Bronchial epithelial cell (primary cell): ENCODE measurements around the gene OPA1. TPM values are rescaled to one million over a fixed set of nuclear protein-coding genes. Genes with fewer than 3 reads are reported as not detected.
A peak's percentile ranks its signal among the peaks of the same experiment; 100 is the strongest.

ENCODE experiments used
- DNase-seq: peaks from one replicate; pipeline ENCODE4 v3.0.0-alpha.2; 2010; ENCODE audit warnings: low read depth
- FAIRE-seq: peaks from 2 replicates; lab custom pipeline; 2011; peaks lifted over from hg19 to GRCh38; lab: Jason Lieb, UNC
- H3K27me3 ChIP-seq: 2 replicates; pipeline ENCODE4 v1.5.1; 2011; ENCODE audit warnings: low read length; ENCODE audit not compliant: control insufficient read depth, insufficient read depth
- H3K36me3 ChIP-seq: 2 replicates; pipeline ENCODE4 v1.5.1; 2011; ENCODE audit warnings: low read length; ENCODE audit not compliant: control insufficient read depth, insufficient read depth
- H3K4me3 ChIP-seq: 2 replicates; pipeline ENCODE4 v1.5.1; 2011; ENCODE audit warnings: mild to moderate bottlenecking, low read depth, low read length, control low read depth
- CTCF ChIP-seq: IDR thresholded peaks from 2 replicates; pipeline ENCODE4 v1.5.1; 2011; ENCODE audit warnings: mild to moderate bottlenecking, moderate library complexity, low read length, control low read depth, inconsistent platforms; ENCODE audit not compliant: insufficient read depth, severe bottlenecking
- total RNA-seq: library from RNA; depleted of rRNA; stranded (reverse); fragments of >200 nt; gene quantifications from 2 replicates; pipeline ENCODE4 v1.2.1, GENCODE V29; 2014

The OPA1 gene
- total RNA-seq, 1 donor from 2014 or later, result 79.8 TPM

DNA sequence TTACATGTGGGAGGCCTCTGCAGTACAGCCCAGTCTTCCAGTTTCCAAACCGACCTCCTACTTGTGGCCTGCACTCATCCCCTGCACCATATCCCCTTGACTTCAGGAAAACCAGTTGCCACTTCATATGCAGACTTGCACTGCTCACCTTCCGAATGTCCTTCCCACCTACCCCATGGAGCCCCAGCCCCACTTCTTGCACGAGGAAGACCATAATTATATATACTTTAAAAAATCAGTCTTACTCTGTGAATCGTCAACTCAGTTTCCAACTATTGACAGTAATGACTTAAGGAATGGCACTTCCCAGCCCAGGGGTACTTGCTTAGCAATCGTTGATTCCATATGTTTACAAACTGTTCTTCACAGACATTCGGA, 136.1 kb downstream of the OPA1 start:
- DNase-seq (no peak), FAIRE-seq (no peak)
- Histone ChIP-seq H3K36me3 (no peaks in the 10 kb centered on the region), H3K4me3 (no peak overlapping the region), H3K27me3 (no peaks in the 10 kb centered on the region)
- TF ChIP-seq CTCF, result no peak

- FAIRE-seq (no peak), DNase-seq (peak; percentile 76)
- no peak overlapping the region for H3K4me3 ChIP-seq
- no peak for TF ChIP-seq CTCF
- H3K36me3 ChIP-seq, result no peaks in the 10 kb centered on the region
- H3K27me3 ChIP-seq, result no peaks in the 10 kb centered on the region
These were observed 136.6 kb downstream of the OPA1 start for GRCh38 chr3:193729601-193730000.

DNA sequence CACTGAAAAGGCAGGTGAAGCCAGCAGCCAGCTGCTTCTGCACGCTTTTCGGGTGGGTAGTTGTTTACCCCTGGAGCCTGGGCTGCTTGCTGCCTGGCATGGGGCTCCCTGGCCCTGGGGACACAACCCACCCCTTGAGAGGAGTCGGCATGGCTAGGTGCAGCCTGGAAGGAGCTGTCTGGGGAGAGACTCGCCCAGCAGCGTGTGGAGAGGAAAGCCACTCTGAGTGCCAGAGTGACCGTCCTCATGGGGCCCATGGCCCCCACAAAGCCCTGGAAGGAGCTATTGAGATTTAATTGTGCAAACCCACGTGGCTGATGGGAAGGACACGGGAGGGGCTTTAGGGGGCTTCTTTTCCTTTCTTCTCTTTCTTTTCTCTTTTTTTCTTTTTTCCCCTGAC, 137.5 kb downstream of the OPA1 start:
- FAIRE-seq, result no peak
- H3K4me3 ChIP-seq, result no peak overlapping the region
- no peak for DNase-seq
- H3K36me3 ChIP-seq, result no peaks in the 10 kb centered on the region
- TF ChIP-seq CTCF, result no peak
- no peaks in the 10 kb centered on the region for H3K27me3 ChIP-seq

- FAIRE-seq (no peak), DNase-seq (no peak)
- no peaks in the 10 kb centered on the region for H3K27me3 ChIP-seq
These were observed 138.0 kb downstream of the OPA1 start for GRCh38 chr3:193730976-193731375.

GRCh38 chr3:193731656-193732055, 138.6 kb downstream of the OPA1 start:
- no peaks in the 10 kb centered on the region for H3K27me3 ChIP-seq
- H3K36me3 ChIP-seq, result no peaks in the 10 kb centered on the region
- DNase-seq (no peak), FAIRE-seq (no peak)
- no peak overlapping the region for H3K4me3 ChIP-seq
- TF ChIP-seq CTCF, result no peak

More at GRCh38 chr3:193730976-193731375, 138.0 kb downstream of the OPA1 start:
- Histone ChIP-seq H3K4me3 (no peak overlapping the region), H3K36me3 (no peaks in the 10 kb centered on the region)
- TF ChIP-seq CTCF, result no peak

DNA sequence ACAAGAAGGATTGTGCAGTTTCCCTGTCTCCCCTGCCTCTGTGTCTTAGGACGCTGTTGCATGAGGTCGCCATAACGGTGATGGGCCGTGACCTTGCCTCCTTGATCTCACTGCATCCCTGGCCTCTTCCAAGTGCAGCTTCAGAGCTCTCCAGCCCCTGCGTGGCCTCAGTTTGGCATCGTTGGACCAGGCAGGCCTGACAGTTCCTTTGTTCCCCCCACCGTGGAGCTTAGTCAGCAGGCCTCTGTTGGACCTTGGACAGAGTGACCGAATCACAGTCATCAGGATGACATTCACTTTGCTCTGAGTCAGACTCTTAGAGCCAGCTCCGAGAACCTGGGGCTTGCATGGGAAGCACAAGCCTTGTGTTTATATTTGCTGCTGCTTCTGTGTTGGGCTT, 139.4 kb downstream of the OPA1 start:
- FAIRE-seq, result no peak

More for the DNA sequence above, 139.4 kb downstream of the OPA1 start:
- no peaks in the 10 kb centered on the region for H3K27me3 ChIP-seq
- H3K4me3 ChIP-seq, result no peak overlapping the region
- no peak for TF ChIP-seq CTCF
- peak; percentile 82 for DNase-seq
- H3K36me3 ChIP-seq, result no peaks in the 10 kb centered on the region
